Breast epithelium (tissue), 4 donors: Measurements from ENCODE around the gene TNFSF11. TPM values are rescaled to one million over a fixed set of nuclear protein-coding genes. Genes with fewer than 3 reads are reported as not detected.

ENCODE experiments used
- DNase-seq, 2 donors: peaks; one replicate each; pipeline ENCODE4 v3.0.0-alpha.2; 2019; ENCODE audit warnings: low spot score in 2 of 2
- H3K27ac ChIP-seq, 2 donors: fragments of 200-600 bp; sonication (generic) in 1 of 2; one replicate each; pipeline ENCODE4 v1.5.1; 2016 to 2019; ENCODE audit warnings: mild to moderate bottlenecking in 1 of 2
- H3K27me3 ChIP-seq, 2 donors: fragments of 200-600 bp; sonication (generic) in 1 of 2; one replicate each; pipeline versions ENCODE4 v1.5.1 to v1.6.0; 2017 to 2019; ENCODE audit warnings: control low read depth in 1 of 2, mild to moderate bottlenecking in 1 of 2
- H3K36me3 ChIP-seq: fragments of 200-600 bp; one replicate; pipeline ENCODE4 v1.5.1; 2019
- H3K4me1 ChIP-seq, 2 donors: fragments of 200-600 bp; sonication (generic); one replicate each; pipeline ENCODE4 v1.5.1; 2016 to 2019; ENCODE audit warnings: control low read depth in 1 of 2
- H3K4me3 ChIP-seq, 3 donors: fragments of 200-600 bp; sonication (generic); 1 replicate in 2 of 3; 2 replicates in 1 of 3; pipeline ENCODE4 v1.5.1; 2016 to 2019; ENCODE audit warnings: mild to moderate bottlenecking in 3 of 3, moderate library complexity in 2 of 3
- H3K9me3 ChIP-seq, 2 donors: fragments of 200-600 bp; sonication (generic) in 1 of 2; one replicate each; pipeline ENCODE4 v1.5.1; 2016 to 2019; ENCODE audit warnings: control low read depth in 1 of 2
- POLR2A ChIP-seq: fragments of 450-650 bp; IDR thresholded peaks from one replicate; pipeline ENCODE4 v1.6.1; 2016; ENCODE audit warnings: antibody characterized with exemption, mild to moderate bottlenecking, moderate library complexity
- POLR2AphosphoS5 ChIP-seq, 3 donors: sonication (generic); formaldehyde crosslinking; IDR thresholded peaks; one replicate each; pipeline ENCODE4 v1.6.1; 2017; ENCODE audit warnings: antibody characterized with exemption in 3 of 3
- intact Hi-C: fragments of 100-400 bp; cut with DNase I; formaldehyde crosslinking; loops from one replicate; pipeline ENCODE4 v1.15.1; 2023; ENCODE audit warnings: low total_unique reads
- total RNA-seq, 3 donors: library from RNA; depleted of rRNA; stranded (reverse); fragments of >200 nt; gene quantifications; one replicate each; pipeline ENCODE4 v1.1.0, GENCODE V29; 2016
- TF ChIP-seq, protein P1 (sequence below), 3 donors: fragments of 450-650 bp; IDR thresholded peaks; one replicate each; pipeline ENCODE4 v1.5.1; 2016 to 2017; ENCODE audit warnings: antibody characterized with exemption in 3 of 3, mild to moderate bottlenecking in 3 of 3, moderate library complexity in 3 of 3

The TNFSF11 gene
- total RNA-seq, 3 donors from 2014 or later = 0.98 to 1.9 TPM; not detected in 1

DNA sequence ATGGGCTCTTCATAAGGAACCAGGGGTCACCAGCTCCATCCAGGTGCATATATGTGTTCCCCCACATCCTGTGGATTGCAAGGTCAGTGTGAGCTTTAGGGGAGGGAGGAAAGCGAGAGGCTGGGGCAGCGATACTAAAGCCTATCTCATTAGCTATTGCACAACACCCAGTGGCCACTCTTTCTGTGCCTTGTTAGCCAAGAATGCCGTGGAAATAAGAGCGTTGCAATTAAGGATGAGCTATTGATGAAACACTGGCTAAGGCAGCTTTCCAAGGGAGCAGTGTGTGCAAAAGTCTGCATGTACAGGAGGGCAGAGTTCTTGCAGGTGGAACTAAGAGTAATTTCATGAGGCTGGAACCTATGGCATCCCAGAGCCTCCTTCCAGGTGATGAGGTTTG is 17.6 kb downstream of the TNFSF11 start:
- Histone ChIP-seq H3K9me3 (no peaks in the 10 kb centered on the region), H3K4me1 (no peaks in the 10 kb centered on the region), H3K36me3 (no peaks in the 10 kb centered on the region), H3K27ac (no peak overlapping the region), H3K4me3 (no peak overlapping the region), H3K27me3 (no peaks in the 10 kb centered on the region)
- DNase-seq = no peak
- intact Hi-C loops = no loop called here
- TF ChIP-seq POLR2A (no peak), POLR2AphosphoS5 (IDR thresholded peaks at IDR 0.05) (no peak)
- TF ChIP-seq, protein P1, sequence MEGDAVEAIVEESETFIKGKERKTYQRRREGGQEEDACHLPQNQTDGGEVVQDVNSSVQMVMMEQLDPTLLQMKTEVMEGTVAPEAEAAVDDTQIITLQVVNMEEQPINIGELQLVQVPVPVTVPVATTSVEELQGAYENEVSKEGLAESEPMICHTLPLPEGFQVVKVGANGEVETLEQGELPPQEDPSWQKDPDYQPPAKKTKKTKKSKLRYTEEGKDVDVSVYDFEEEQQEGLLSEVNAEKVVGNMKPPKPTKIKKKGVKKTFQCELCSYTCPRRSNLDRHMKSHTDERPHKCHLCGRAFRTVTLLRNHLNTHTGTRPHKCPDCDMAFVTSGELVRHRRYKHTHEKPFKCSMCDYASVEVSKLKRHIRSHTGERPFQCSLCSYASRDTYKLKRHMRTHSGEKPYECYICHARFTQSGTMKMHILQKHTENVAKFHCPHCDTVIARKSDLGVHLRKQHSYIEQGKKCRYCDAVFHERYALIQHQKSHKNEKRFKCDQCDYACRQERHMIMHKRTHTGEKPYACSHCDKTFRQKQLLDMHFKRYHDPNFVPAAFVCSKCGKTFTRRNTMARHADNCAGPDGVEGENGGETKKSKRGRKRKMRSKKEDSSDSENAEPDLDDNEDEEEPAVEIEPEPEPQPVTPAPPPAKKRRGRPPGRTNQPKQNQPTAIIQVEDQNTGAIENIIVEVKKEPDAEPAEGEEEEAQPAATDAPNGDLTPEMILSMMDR (IDR thresholded peaks at IDR 0.05) = no peak

DNA sequence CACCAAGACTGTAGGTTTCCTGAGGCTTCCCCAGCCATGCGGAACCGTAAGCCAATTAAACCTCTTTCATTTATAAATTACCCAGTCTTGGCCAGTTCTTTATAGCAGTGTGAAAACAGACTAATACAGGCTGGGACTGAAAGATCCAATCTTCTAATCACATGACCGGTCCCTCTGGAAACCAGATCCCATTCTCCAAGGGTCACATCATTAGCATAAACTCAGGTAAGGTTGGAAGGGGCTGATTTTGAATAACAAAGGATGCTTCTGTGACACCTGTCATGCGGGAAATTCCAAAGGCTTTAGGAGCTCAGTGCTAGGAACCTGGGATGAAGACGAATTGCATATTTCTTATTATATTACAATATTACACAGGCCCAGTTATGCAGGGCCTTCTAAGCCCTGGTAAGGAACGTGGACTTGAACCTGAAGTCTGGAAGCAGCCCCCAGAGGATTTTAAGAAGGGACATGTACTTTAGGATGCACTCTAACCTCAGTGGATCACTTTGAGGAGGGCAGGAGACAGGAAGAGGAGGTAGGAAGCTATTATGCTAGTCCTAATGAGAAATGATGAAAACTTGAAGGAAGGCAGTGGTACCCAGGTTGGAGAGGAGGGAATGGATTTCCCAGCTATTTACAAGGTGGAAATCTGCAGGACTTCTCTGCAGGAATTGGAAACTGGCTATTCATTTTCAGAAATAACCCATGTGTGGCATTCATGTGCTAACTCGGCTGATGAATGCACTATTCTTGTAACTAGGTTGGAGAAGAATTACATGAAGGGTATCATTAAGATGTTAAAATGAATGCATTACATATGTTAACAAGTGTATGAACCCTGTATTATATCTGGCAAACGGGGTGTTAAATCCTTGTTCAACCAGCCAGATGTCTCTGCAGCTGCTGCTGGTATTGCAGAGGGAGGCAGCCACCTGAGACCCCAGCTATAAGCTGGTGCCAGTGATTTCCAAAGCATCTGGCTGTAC is 19.3 kb downstream of the TNFSF11 start:
- intact Hi-C loops = no loop called here
- no peak for DNase-seq
- H3K4me3 ChIP-seq = no peak overlapping the region
- TF ChIP-seq POLR2A = no peak
- TF ChIP-seq POLR2AphosphoS5 (IDR thresholded peaks at IDR 0.05) = no peak
- TF ChIP-seq, protein P1 (IDR thresholded peaks at IDR 0.05) = no peak
- H3K27me3 ChIP-seq = no peaks in the 10 kb centered on the region
- no peaks in the 10 kb centered on the region for H3K4me1 ChIP-seq
- no peaks in the 10 kb centered on the region for H3K36me3 ChIP-seq
- H3K27ac ChIP-seq = no peak overlapping the region
- no peaks in the 10 kb centered on the region for H3K9me3 ChIP-seq

- Histone ChIP-seq H3K27me3 (no peaks in the 10 kb centered on the region), H3K36me3 (no peaks in the 10 kb centered on the region), H3K9me3 (no peaks in the 10 kb centered on the region), H3K27ac (no peak overlapping the region), H3K4me3 (no peak overlapping the region), H3K4me1 (no peaks in the 10 kb centered on the region)
- peak in 1 of 2 donors; percentile 30 for DNase-seq
- TF ChIP-seq, protein P1 (IDR thresholded peaks at IDR 0.05) = peak; percentile 74 to 83 (median 78)
- TF ChIP-seq POLR2AphosphoS5 (IDR thresholded peaks at IDR 0.05) (peak in 2 of 3 donors; percentile 30 to 63), POLR2A (no peak)
- intact Hi-C loops = no loop called here
Observed at GRCh38 chr13:42594481-42595252, 20.7 kb downstream of the TNFSF11 start.

- Histone ChIP-seq H3K36me3 (no peaks in the 10 kb centered on the region), H3K4me1 (no peaks in the 10 kb centered on the region), H3K4me3 (no peak overlapping the region), H3K27me3 (no peaks in the 10 kb centered on the region), H3K9me3 (no peaks in the 10 kb centered on the region), H3K27ac (no peak overlapping the region)
- intact Hi-C loops = no loop called here
- DNase-seq = no peak
- TF ChIP-seq POLR2A (no peak), POLR2AphosphoS5 (IDR thresholded peaks at IDR 0.05) (no peak)
- TF ChIP-seq, protein P1 (IDR thresholded peaks at IDR 0.05) = no peak
Observed at GRCh38 chr13:42595253-42595571, 21.3 kb downstream of the TNFSF11 start.

DNA sequence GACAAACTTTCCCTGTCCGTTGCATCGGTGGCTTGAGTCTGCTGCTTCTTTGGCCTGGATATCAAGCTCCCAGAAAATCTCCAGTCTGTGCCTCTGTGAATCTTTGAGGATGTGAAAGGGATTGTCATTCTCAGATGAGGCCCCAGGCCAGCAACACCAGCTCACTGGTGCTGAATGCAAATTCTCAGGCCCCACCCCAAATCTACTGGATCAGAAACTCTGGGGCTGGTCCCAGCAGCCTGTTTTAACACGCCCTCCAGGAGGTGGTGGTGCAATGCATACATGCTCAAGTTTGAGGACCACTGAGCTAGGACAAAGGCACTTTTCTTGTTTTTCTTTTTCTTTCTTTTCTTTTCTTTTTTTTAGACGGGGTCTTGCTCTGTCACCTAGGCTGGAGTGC is 23.6 kb downstream of the TNFSF11 start:
- no peak for TF ChIP-seq POLR2A
- TF ChIP-seq, protein P1 (IDR thresholded peaks at IDR 0.05) = no peak
- TF ChIP-seq POLR2AphosphoS5 (IDR thresholded peaks at IDR 0.05) = no peak
- H3K9me3 ChIP-seq = no peaks in the 10 kb centered on the region
- H3K36me3 ChIP-seq = no peaks in the 10 kb centered on the region
- intact Hi-C loops = no loop called here
- no peaks in the 10 kb centered on the region for H3K4me1 ChIP-seq
- H3K27ac ChIP-seq = no peak overlapping the region
- no peak overlapping the region for H3K4me3 ChIP-seq
- DNase-seq = no peak
- no peaks in the 10 kb centered on the region for H3K27me3 ChIP-seq
